Suprapubic skin (tissue), 4 donors: ENCODE results near the gene PLEKHG5. TPM values are rescaled to one million over a fixed set of nuclear protein-coding genes. Genes with fewer than 3 reads are reported as not detected.
"Not testable (repeated sequence)": the region's sequence is repeated elsewhere in the genome, so short reads cannot be mapped to it uniquely, and the experiment has no call there.

ENCODE experiments used
- DNase-seq, 2 donors: peaks; one replicate each; pipeline ENCODE4 v3.0.0-alpha.2; 2019; ENCODE audit warnings: low spot score in 2 of 2
- H3K27ac ChIP-seq: fragments of 200-600 bp; sonication (generic); one replicate; pipeline ENCODE4 v1.5.1; 2019
- H3K27me3 ChIP-seq: fragments of 200-600 bp; sonication (generic); one replicate; pipeline ENCODE4 v1.5.1; 2019
- H3K36me3 ChIP-seq: fragments of 200-600 bp; sonication (generic); one replicate; pipeline ENCODE4 v1.5.1; 2019
- H3K4me1 ChIP-seq: fragments of 200-600 bp; sonication (generic); one replicate; pipeline ENCODE4 v1.5.1; 2019
- H3K4me3 ChIP-seq: fragments of 200-600 bp; sonication (generic); one replicate; pipeline ENCODE4 v1.5.1; 2019; ENCODE audit warnings: mild to moderate bottlenecking
- H3K9me3 ChIP-seq: fragments of 200-600 bp; sonication (generic); one replicate; pipeline ENCODE4 v1.5.1; 2019
- EP300 ChIP-seq: sonication (generic); formaldehyde crosslinking; IDR thresholded peaks from one replicate; pipeline ENCODE4 v1.6.1; 2017; ENCODE audit warnings: antibody characterized with exemption
- POLR2A ChIP-seq, 2 donors: fragments of 450-650 bp; IDR thresholded peaks; one replicate each; pipeline ENCODE4 v1.6.1; 2017; ENCODE audit warnings: antibody characterized with exemption in 2 of 2, mild to moderate bottlenecking in 2 of 2, moderate library complexity in 2 of 2
- POLR2AphosphoS5 ChIP-seq, 3 donors: sonication (generic); formaldehyde crosslinking; IDR thresholded peaks; one replicate each; pipeline ENCODE4 v1.6.1; 2017; ENCODE audit warnings: antibody characterized with exemption in 3 of 3
- WGBS: methylation state at CpG from one replicate; pipeline ENCODE4 v1.1.5; 2018; 5-methylcytosine and 5-hydroxymethylcytosine counted together
- total RNA-seq, 4 donors: library from RNA; depleted of rRNA; stranded (reverse); fragments of >200 nt; gene quantifications; one replicate each; pipeline ENCODE4 v1.1.0, GENCODE V29; 2016
- TF ChIP-seq, protein P1 (sequence below), 2 donors: fragments of 200-600 bp in 1 of 2; fragments of 450-650 bp in 1 of 2; sonication (generic) in 1 of 2; IDR thresholded peaks; one replicate each; pipeline ENCODE4 v1.5.1; 2016 to 2019; ENCODE audit warnings: antibody characterized with exemption in 2 of 2, mild to moderate bottlenecking in 1 of 2, moderate library complexity in 1 of 2

PLEKHG5 gene
- total RNA-seq, 4 donors from 2014 or later = 76.3 to 347 (median 107) TPM

DNA sequence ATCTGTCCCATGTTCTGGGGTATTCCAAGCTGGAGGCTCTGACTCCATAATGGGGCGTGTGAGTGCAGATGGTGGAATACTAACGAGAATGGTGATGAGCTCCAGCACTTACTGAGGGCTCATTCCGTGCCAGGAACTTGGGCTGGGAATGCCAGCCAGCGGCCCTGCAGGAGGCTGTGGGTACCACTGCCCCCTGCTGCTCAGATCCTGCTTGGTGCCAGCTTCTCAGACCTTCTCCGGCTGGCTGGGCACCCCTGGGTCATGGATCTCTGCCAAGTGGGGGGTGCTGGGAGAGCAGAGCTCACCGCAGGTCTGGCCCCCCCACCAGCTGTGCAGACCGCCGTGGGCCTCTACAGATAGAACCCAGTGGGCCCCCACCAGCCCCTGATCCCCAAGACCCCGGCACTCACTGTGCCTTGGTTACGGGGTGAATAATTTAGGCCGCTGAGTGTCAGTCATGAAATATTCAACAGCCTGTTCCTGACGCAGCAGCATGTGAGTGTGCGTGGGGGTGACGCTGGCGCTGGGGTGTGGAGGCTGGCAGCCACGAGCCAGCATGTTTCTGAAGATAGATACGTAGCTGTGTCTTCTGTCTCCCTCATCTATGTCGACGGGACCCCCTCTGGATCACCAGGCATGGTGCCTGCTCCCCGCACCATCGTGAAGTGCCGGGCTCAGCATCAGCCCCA, 54.3 kb downstream of the PLEKHG5 start:
- not testable (repeated sequence) for H3K27ac ChIP-seq, H3K9me3 ChIP-seq, H3K4me3 ChIP-seq, H3K36me3 ChIP-seq, DNase-seq
- peaks cover 22% of the 10 kb centered on the region for H3K4me1 ChIP-seq
- H3K27me3 ChIP-seq = peaks cover 44% of the 10 kb centered on the region
- TF ChIP-seq, protein P1, sequence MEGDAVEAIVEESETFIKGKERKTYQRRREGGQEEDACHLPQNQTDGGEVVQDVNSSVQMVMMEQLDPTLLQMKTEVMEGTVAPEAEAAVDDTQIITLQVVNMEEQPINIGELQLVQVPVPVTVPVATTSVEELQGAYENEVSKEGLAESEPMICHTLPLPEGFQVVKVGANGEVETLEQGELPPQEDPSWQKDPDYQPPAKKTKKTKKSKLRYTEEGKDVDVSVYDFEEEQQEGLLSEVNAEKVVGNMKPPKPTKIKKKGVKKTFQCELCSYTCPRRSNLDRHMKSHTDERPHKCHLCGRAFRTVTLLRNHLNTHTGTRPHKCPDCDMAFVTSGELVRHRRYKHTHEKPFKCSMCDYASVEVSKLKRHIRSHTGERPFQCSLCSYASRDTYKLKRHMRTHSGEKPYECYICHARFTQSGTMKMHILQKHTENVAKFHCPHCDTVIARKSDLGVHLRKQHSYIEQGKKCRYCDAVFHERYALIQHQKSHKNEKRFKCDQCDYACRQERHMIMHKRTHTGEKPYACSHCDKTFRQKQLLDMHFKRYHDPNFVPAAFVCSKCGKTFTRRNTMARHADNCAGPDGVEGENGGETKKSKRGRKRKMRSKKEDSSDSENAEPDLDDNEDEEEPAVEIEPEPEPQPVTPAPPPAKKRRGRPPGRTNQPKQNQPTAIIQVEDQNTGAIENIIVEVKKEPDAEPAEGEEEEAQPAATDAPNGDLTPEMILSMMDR (IDR thresholded peaks at IDR 0.05) = peak in 1 of 2 donors; percentile 28
- 43% methylated on average over 11 of the region's 22 CpGs for WGBS

DNA sequence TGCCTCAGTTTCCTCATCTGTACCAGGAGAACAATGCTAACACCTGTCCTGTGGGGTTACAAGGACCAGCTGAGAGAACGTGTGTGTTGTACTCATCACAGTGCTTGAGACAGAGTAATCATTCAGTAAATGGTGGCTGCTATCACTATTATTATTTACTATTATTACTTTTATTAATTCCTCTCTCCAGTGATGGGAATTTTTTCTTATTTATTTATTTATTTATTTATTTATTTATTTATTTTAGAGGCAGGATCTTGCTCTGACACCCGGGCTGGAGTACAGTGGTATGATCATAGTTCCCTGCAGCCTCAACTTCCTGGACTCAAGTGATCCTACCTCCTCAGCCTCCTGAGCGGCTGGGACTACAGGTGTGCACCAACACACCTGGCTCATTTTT, 55.2 kb downstream of the PLEKHG5 start:
- not testable (repeated sequence) for H3K9me3 ChIP-seq, DNase-seq, H3K27ac ChIP-seq, H3K36me3 ChIP-seq, H3K4me3 ChIP-seq
- 74% methylated on average over 3 of the region's 3 CpGs for WGBS
- Histone ChIP-seq H3K27me3 (peaks cover 38% of the 10 kb centered on the region), H3K4me1 (peaks cover 22% of the 10 kb centered on the region)

DNA sequence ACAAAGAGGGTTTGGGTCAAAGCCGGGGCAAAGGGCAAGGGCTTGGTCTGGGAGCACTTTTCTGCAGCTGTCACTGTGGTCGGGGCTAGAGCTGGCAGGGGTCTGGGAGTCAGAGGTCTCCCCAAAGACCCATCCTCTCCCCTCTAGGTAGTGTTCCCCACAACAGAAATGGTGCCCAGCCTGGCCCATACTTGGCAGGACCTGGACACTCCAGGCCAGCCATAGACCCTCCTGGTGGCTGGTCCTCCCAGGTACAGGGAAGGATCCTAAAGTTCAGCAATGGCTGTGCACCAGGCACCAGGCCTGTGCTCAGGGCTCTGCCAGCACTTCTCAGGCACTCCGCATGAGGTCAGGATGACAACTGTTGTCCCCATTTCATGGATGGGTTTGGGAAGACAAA, 55.9 kb downstream of the PLEKHG5 start:
- TF ChIP-seq EP300 (no peak), POLR2AphosphoS5 (IDR thresholded peaks at IDR 0.05) (no peak), POLR2A (IDR thresholded peaks at IDR 0.05) (no peak)
- TF ChIP-seq, protein P1 (IDR thresholded peaks at IDR 0.05) = no peak
- no peak for DNase-seq
- H3K27ac ChIP-seq = no peak overlapping the region
- no peaks in the 10 kb centered on the region for H3K9me3 ChIP-seq
- WGBS = 58% methylated on average over 2 of the region's 3 CpGs
- H3K4me3 ChIP-seq = no peak overlapping the region
- H3K4me1 ChIP-seq = peaks cover 26% of the 10 kb centered on the region
- H3K36me3 ChIP-seq = no peaks in the 10 kb centered on the region
- H3K27me3 ChIP-seq = peaks cover 36% of the 10 kb centered on the region

GRCh38 chr1:6435129-6435528, 56.3 kb downstream of the PLEKHG5 start:
- H3K27me3 ChIP-seq = peaks cover 36% of the 10 kb centered on the region
- peaks cover 26% of the 10 kb centered on the region for H3K4me1 ChIP-seq
- 89% methylated on average over 11 of the region's 15 CpGs for WGBS
- TF ChIP-seq, protein P1 (IDR thresholded peaks at IDR 0.05) = no peak
- TF ChIP-seq POLR2AphosphoS5 (IDR thresholded peaks at IDR 0.05) (no peak), EP300 (no peak), POLR2A (IDR thresholded peaks at IDR 0.05) (no peak)
- H3K36me3 ChIP-seq = no peaks in the 10 kb centered on the region
- no peaks in the 10 kb centered on the region for H3K9me3 ChIP-seq
- no peak overlapping the region for H3K27ac ChIP-seq
- DNase-seq = no peak
- no peak overlapping the region for H3K4me3 ChIP-seq

GRCh38 chr1:6434186-6434585, 57.3 kb downstream of the PLEKHG5 start:
- H3K36me3 ChIP-seq = no peaks in the 10 kb centered on the region
- no peak for DNase-seq
- H3K27me3 ChIP-seq = peaks cover 34% of the 10 kb centered on the region
- H3K4me1 ChIP-seq = peaks cover 27% of the 10 kb centered on the region
- H3K4me3 ChIP-seq = no peak overlapping the region
- no peak for TF ChIP-seq POLR2A (IDR thresholded peaks at IDR 0.05)
- no peak for TF ChIP-seq POLR2AphosphoS5 (IDR thresholded peaks at IDR 0.05)
- TF ChIP-seq, protein P1 (IDR thresholded peaks at IDR 0.05) = no peak
- TF ChIP-seq EP300 = no peak
- WGBS = 75% methylated on average over 5 of the region's 5 CpGs
- H3K9me3 ChIP-seq = no peaks in the 10 kb centered on the region
- H3K27ac ChIP-seq = no peak overlapping the region

DNA sequence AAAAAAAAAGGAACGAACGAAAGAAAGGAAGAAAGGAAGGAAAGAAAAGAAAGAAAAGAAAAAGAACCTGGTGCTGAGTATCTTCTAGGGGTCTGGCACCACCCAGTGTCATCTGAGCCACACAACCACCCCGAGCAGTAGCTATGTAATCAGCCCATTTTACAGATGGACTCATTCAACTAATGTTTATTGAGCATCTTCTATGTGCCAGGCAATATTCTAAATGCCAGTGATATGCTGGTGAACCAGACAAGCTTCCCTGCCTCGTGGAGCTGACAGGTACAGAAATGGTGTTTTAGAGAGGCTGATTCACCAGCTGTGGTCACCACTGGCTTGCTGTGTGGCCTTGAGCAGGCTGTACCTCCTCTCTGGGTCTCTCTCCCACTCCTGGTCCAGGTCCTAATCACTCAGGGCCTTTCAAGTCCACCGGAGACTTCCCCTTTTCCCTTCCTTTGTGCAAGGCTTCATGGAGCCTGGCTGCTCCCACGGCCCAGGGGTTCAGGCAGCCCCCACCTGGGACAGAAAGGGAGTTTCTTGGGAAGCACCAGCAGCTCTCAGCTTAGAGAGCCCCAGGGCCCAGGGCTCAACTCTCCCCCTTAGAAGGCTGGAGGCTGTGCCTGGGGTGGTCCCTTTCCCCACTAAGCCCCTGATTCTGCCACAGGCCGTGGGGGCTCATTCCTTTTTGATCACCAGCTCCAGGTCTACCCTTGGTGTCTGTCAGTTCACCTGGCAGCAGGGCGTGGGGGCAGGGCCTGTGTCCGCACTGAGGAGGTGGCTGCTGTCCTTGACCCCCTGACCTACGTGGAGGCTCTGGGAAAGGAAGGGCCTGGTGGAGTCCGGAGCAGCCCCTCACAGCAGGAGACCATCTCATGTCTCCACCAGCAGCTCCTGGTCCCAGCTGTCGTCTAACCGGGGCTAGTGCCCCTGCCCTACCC, 59.6 kb downstream of the PLEKHG5 start:
- Histone ChIP-seq H3K27me3 (peaks cover 40% of the 10 kb centered on the region), H3K4me1 (peaks cover 37% of the 10 kb centered on the region)
- H3K4me3 ChIP-seq, H3K9me3 ChIP-seq, H3K27ac ChIP-seq, DNase-seq, H3K36me3 ChIP-seq: not testable (repeated sequence)
- WGBS = 79% methylated on average over 7 of the region's 13 CpGs

GRCh38 chr1:6429660-6430411, 61.6 kb downstream of the PLEKHG5 start:
- WGBS = no CpG with 5 or more reads among the region's 19 CpGs

GRCh38 chr1:6428453-6428852, 63.0 kb downstream of the PLEKHG5 start:
- H3K27ac ChIP-seq, H3K4me3 ChIP-seq, H3K36me3 ChIP-seq, H3K9me3 ChIP-seq, DNase-seq: not testable (repeated sequence)
- WGBS = no CpG with 5 or more reads among the region's 6 CpGs
- Histone ChIP-seq H3K4me1 (peaks cover 71% of the 10 kb centered on the region), H3K27me3 (peaks cover 73% of the 10 kb centered on the region)

More at GRCh38 chr1:6429660-6430411, 61.6 kb downstream of the PLEKHG5 start:
- not testable (repeated sequence) for DNase-seq, H3K27ac ChIP-seq, H3K4me3 ChIP-seq, H3K9me3 ChIP-seq, H3K36me3 ChIP-seq
- Histone ChIP-seq H3K4me1 (peaks cover 58% of the 10 kb centered on the region), H3K27me3 (peaks cover 59% of the 10 kb centered on the region)
